ENCODE results near the gene ELOVL1. TPM values are rescaled to one million over a fixed set of nuclear protein-coding genes. Genes with fewer than 3 reads are reported as not detected.

Gene ELOVL1
- total RNA-seq, 4 donors from 2014 or later: 55.7 to 143 (median 67.5) TPM

Other genes with a start within 250 kb of the ELOVL1 start
- gene EBNA1BP2, start 195.7 kb downstream of the ELOVL1 start, total RNA-seq: 10 to 100 TPM; 23.6 to 47.9 (median 33.0) TPM
- gene CFAP57, start 195.7 kb downstream of the ELOVL1 start, total RNA-seq: under 1 TPM in 1 of 4 donors, not detected in 3; 0.44 TPM
- gene TMEM125, start 98.0 kb downstream of the ELOVL1 start, total RNA-seq: not detected
- 1 to 10 TPM in 1 of 4 donors, under 1 TPM in 1, not detected in 2; 0.34 to 2.6 TPM for gene C1orf210, start 82.4 kb downstream of the ELOVL1 start, total RNA-seq
- gene TIE1, start 67.0 kb downstream of the ELOVL1 start, total RNA-seq: 100 to 1,000 TPM in 1 of 4 donors, 10 to 100 TPM in 3; 16.0 to 147 (median 25.9) TPM
- under 1 TPM in 1 of 4 donors, not detected in 3; 0.38 TPM for gene MPL, start 30.2 kb downstream of the ELOVL1 start, total RNA-seq
- gene CDC20, start 9.0 kb downstream of the ELOVL1 start, total RNA-seq: 1 to 10 TPM; 1.2 to 6.5 (median 2.2) TPM
- 10 to 100 TPM; 38.5 to 52.2 (median 45.2) TPM for gene MED8, start 21.8 kb upstream of the ELOVL1 start, total RNA-seq
- 10 to 100 TPM; 27.1 to 62.7 (median 31.3) TPM for gene SZT2, start 21.9 kb upstream of the ELOVL1 start, total RNA-seq
- 100 to 1,000 TPM in 1 of 4 donors, 10 to 100 TPM in 3; 40.3 to 121 (median 49.1) TPM for gene HYI, start 85.9 kb upstream of the ELOVL1 start, total RNA-seq
- gene PTPRF, start 162.9 kb upstream of the ELOVL1 start, total RNA-seq: 100 to 1,000 TPM in 3 of 4 donors, 10 to 100 TPM in 1; 99.4 to 416 (median 125) TPM